GM12872 (cell line): Measurements from ENCODE around the gene TRNT1.

Source experiments
- CTCF ChIP-seq: IDR thresholded peaks from 3 replicates; pipeline ENCODE4 v1.5.1; 2011; ENCODE audit warnings: low read depth, mild to moderate bottlenecking, low read length, moderate library complexity; ENCODE audit not compliant: insufficient read depth

The TRNT1 gene

GRCh38 chr3:3086239-3086638 lies 40.5 kb upstream of the TRNT1 start:
- no peak for TF ChIP-seq CTCF

DNA sequence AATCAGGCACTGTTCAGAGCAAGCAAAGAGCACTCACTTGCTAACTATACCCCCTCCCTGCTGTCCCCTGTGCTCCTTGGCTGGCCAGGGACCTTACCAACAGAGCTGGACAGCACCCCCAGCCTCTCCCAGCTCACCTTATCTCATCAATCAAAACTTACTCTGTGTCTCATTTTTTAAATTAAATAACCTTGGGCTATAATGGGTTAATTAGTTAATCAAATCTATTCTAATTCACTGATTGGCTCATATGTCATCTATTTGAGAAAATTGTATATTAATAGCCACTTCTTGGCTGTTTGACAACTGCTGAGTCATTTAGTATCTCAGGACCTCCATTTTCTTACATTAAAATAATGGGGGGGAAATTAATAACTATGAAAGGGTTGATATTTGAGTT lies 39.5 kb upstream of the TRNT1 start:
- TF ChIP-seq CTCF, result no peak

GRCh38 chr3:3087716-3088465 lies 38.8 kb upstream of the TRNT1 start:
- TF ChIP-seq CTCF, result no peak

DNA sequence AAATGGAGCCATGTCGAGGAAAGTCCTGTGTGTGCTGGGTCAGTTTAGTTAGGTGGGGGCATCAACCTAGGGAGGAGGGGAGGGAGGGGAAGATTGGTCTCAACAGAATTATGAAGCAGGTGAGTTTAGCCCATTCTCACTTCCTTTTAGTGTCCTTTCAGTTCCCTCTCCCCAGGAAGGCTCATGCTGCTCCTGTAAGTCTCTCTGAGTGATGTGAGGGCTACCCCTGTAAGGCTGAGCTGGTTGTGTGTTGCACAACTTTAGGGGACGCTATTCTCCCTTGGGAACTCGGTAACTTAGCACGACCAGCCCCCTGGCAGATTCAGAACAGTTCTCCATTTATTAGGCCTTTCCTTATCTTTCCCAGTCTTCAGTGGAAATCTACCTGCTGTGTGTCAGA lies 37.7 kb upstream of the TRNT1 start:
- TF ChIP-seq CTCF, result peak; percentile 59

DNA sequence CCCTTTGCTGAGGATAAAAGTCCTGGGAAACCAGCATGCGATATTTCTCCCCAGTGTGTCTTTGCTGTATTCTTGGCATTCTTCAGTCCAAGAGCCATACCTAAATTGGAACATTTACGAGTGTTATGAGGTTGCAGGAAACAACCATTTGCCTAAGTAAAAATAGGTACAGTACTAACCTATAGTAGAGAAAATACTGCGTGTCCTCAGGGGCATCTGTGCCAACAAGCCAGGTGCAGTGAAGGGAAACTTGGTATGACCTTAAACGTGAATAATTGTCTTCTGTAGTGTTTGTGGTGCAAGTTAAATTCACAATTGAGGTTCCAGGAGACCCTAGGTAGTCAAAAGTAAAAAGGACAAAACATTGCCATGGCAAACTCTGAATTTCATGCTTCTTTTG lies 28.8 kb upstream of the TRNT1 start:
- TF ChIP-seq CTCF, result no peak

DNA sequence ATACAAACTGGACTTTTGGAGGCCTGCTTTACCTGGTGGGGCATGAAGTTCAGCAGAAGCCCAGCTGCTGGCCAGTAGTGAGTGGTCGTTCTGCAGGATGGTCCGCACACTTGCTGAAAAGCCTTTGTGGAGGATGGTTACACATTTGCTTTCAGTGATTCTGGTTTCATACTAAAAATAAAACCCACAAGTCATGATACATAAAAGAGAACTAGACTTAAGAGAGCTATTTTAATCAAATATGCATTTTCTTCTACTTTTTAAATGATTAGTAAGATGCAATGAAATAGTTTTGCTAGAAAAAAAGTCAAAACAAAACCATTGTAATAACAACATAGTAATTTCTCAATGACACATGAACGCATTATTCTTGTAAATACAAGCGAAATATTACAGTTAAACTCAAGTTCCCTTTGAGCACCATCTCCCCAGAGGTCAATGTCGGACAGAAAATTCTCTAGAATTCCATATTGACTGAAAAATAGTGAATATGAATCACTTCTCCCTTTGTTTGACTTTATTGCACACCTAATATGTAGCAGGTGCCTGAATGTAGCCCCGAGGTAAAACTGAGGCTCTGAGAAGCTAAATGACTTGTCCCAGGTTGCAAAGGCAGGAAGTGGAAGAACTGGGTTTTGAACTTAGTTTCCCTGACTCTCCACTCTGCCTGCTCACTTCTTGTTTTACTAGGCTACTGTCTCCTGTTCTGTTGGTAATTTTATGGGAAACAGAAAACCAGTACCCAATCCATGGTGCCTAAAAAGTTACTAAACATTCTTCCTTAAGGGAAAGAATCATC lies 24.9 kb upstream of the TRNT1 start:
- TF ChIP-seq CTCF, result no peak

DNA sequence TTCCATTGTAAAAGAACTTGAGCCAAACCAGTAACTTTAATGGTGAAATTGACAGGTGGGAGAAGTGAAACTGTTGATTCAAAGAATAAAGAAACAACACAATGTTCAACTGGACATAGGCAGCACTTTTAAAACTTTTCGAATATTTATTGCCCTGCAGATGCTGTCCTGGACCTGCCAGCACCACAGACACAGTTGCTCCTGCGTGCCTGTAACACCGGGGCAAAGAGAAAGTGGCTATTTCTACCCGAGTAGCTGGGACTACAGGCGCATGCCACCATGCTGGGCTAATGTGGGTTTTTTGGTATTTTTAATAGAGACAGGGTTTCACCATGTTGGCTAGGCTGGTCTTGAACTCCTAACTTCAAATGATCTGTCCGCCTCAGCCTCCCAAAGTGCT lies 24.0 kb upstream of the TRNT1 start:
- TF ChIP-seq CTCF, result no peak
